ENCODE results near the gene AWAT2.

AWAT2 gene

GRCh38 chrX:69993494-69993893 is 56.2 kb downstream of the AWAT2 start:
- DNase-seq, result no peak

- no peak for DNase-seq
These were observed 58.1 kb downstream of the AWAT2 start for GRCh38 chrX:69991685-69992084.
